Nephron (organoid): ENCODE results near the gene PRND.
"Not testable (repeated sequence)": the region's sequence is repeated elsewhere in the genome, so short reads cannot be mapped to it uniquely, and the experiment has no call there.

Experiments
- H3K27ac Mint-ChIP-seq, 3 experiments: 2 replicates each; pipeline ENCODE4 v1.8.0; 2020; ENCODE audit warnings: mixed read lengths in 3 of 3, mild to moderate bottlenecking in 2 of 3, moderate library complexity in 1 of 3
- H3K27me3 Mint-ChIP-seq: 2 replicates; pipeline ENCODE4 v1.8.0; 2021; ENCODE audit warnings: low read depth, mild to moderate bottlenecking, moderate library complexity, mixed read lengths
- H3K36me3 Mint-ChIP-seq: 2 replicates; pipeline ENCODE4 v1.8.0; 2020; ENCODE audit warnings: low read depth, mixed read lengths
- H3K4me1 Mint-ChIP-seq: 2 replicates; pipeline ENCODE4 v1.8.0; 2020; ENCODE audit warnings: mixed read lengths
- H3K4me3 Mint-ChIP-seq, 3 experiments: 2 replicates each; pipeline ENCODE4 v1.8.0; 2020; ENCODE audit warnings: mild to moderate bottlenecking in 3 of 3, mixed read lengths in 3 of 3, moderate library complexity in 2 of 3
- H3K9me3 Mint-ChIP-seq: 2 replicates; pipeline ENCODE4 v1.8.0; 2020; ENCODE audit warnings: mixed read lengths
- TF ChIP-seq, protein P1 (sequence below), 3 experiments: fragments of 200-600 bp; sonication (generic); IDR thresholded peaks; one replicate each; pipeline ENCODE4 v1.5.0; 2021; ENCODE audit warnings: antibody characterized with exemption in 3 of 3; ENCODE audit not compliant: unreplicated experiment in 3 of 3

PRND gene

DNA sequence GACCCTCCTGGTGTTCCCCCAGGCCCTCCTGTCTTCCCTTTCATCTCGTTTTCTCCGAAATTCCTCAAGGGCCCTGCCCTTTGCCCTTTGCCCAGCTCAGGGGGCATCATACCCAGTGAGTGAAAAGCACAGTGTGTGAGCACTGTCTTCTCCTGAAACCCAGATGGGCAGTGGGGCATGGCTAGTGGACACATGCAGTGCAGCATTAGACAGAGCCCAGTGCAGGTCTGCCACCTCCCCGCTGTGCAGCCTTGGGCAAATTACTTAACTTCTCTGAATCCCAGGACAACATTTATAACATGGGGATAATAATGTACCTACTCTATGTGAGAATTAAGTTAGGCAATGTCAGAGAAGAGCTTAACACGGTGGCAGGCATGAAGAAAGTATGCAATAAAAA is 1.3 kb downstream of the PRND start:
- Mint-ChIP-seq H3K9me3 (no peaks in the 10 kb centered on the region), H3K36me3 (no peaks in the 10 kb centered on the region), H3K4me3 (peak overlapping the region in 1 of 3 experiments; percentile 23), H3K27me3 (peaks cover 33% of the 10 kb centered on the region), H3K4me1 (peaks cover 14% of the 10 kb centered on the region), H3K27ac (no peak overlapping the region)
- TF ChIP-seq, protein P1, sequence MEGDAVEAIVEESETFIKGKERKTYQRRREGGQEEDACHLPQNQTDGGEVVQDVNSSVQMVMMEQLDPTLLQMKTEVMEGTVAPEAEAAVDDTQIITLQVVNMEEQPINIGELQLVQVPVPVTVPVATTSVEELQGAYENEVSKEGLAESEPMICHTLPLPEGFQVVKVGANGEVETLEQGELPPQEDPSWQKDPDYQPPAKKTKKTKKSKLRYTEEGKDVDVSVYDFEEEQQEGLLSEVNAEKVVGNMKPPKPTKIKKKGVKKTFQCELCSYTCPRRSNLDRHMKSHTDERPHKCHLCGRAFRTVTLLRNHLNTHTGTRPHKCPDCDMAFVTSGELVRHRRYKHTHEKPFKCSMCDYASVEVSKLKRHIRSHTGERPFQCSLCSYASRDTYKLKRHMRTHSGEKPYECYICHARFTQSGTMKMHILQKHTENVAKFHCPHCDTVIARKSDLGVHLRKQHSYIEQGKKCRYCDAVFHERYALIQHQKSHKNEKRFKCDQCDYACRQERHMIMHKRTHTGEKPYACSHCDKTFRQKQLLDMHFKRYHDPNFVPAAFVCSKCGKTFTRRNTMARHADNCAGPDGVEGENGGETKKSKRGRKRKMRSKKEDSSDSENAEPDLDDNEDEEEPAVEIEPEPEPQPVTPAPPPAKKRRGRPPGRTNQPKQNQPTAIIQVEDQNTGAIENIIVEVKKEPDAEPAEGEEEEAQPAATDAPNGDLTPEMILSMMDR (IDR thresholded peaks at IDR 0.05; ENCODE audit: unreplicated experiment in 3 of 3), result no peak

DNA sequence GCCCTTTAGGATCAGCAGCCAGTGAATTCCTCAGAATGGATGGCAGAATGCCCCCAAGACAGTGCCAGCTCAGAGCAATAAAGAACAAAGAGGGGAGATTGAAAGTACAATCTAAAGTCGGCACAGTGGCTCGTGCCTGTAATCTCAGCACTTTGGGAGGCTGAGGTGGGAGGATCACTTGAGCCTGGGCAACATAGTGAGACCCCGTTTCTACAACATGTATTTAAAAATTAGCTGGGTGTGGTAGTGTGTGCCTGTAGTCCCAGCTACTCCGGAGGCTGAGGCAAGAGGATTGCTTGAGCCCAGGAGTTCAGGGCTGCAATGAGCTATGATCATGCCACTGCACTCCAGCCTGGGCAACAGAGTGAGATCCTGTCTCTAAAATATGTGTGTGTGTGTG is 1.8 kb downstream of the PRND start:
- H3K27ac Mint-ChIP-seq, H3K36me3 Mint-ChIP-seq, H3K9me3 Mint-ChIP-seq: not testable (repeated sequence)
- peaks cover 33% of the 10 kb centered on the region for H3K27me3 Mint-ChIP-seq
- peaks cover 14% of the 10 kb centered on the region for H3K4me1 Mint-ChIP-seq
- peak overlapping the region in 1 of 3 experiments; percentile 23 for H3K4me3 Mint-ChIP-seq

DNA sequence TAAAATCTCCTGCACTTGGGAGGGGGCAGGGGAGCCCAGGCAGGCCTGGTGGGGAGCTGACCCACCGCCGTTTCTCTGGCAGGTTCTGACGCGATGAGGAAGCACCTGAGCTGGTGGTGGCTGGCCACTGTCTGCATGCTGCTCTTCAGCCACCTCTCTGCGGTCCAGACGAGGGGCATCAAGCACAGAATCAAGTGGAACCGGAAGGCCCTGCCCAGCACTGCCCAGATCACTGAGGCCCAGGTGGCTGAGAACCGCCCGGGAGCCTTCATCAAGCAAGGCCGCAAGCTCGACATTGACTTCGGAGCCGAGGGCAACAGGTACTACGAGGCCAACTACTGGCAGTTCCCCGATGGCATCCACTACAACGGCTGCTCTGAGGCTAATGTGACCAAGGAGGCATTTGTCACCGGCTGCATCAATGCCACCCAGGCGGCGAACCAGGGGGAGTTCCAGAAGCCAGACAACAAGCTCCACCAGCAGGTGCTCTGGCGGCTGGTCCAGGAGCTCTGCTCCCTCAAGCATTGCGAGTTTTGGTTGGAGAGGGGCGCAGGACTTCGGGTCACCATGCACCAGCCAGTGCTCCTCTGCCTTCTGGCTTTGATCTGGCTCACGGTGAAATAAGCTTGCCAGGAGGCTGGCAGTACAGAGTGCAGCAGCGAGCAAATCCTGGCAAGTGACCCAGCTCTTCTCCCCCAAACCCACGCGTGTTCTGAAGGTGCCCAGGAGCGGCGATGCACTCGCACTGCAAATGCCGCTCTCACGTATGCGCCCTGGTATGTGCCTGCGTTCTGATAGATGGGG is 3.0 kb downstream of the PRND start:
- no peaks in the 10 kb centered on the region for H3K36me3 Mint-ChIP-seq
- TF ChIP-seq, protein P1 (IDR thresholded peaks at IDR 0.05; ENCODE audit: unreplicated experiment in 3 of 3), result no peak
- no peaks in the 10 kb centered on the region for H3K9me3 Mint-ChIP-seq
- peaks cover 14% of the 10 kb centered on the region for H3K4me1 Mint-ChIP-seq
- H3K27ac Mint-ChIP-seq, result no peak overlapping the region
- peaks cover 38% of the 10 kb centered on the region for H3K27me3 Mint-ChIP-seq
- no peak overlapping the region for H3K4me3 Mint-ChIP-seq

- TF ChIP-seq, protein P1 (IDR thresholded peaks at IDR 0.05; ENCODE audit: unreplicated experiment in 3 of 3), result no peak
- H3K27ac Mint-ChIP-seq, result no peak overlapping the region
- H3K4me3 Mint-ChIP-seq, result no peak overlapping the region
- H3K9me3 Mint-ChIP-seq, result no peaks in the 10 kb centered on the region
- H3K27me3 Mint-ChIP-seq, result peaks cover 41% of the 10 kb centered on the region
- peaks cover 9% of the 10 kb centered on the region for H3K4me1 Mint-ChIP-seq
- no peaks in the 10 kb centered on the region for H3K36me3 Mint-ChIP-seq
Measured at GRCh38 chr20:4725263-4725550, 3.5 kb downstream of the PRND start.

- no peak overlapping the region for H3K4me3 Mint-ChIP-seq
- H3K27me3 Mint-ChIP-seq, result peaks cover 46% of the 10 kb centered on the region
- no peaks in the 10 kb centered on the region for H3K4me1 Mint-ChIP-seq
Measured at GRCh38 chr20:4726710-4727397, 5.1 kb downstream of the PRND start.

GRCh38 chr20:4728120-4728760 is 6.5 kb downstream of the PRND start:
- no peaks in the 10 kb centered on the region for H3K36me3 Mint-ChIP-seq
- H3K4me1 Mint-ChIP-seq, result no peaks in the 10 kb centered on the region
- peaks cover 47% of the 10 kb centered on the region for H3K27me3 Mint-ChIP-seq
- no peak overlapping the region for H3K4me3 Mint-ChIP-seq
- H3K9me3 Mint-ChIP-seq, result no peaks in the 10 kb centered on the region
- no peak overlapping the region for H3K27ac Mint-ChIP-seq
- TF ChIP-seq, protein P1 (IDR thresholded peaks at IDR 0.05; ENCODE audit: unreplicated experiment in 3 of 3), result no peak

More at GRCh38 chr20:4726710-4727397, 5.1 kb downstream of the PRND start:
- H3K27ac Mint-ChIP-seq, result no peak overlapping the region
- H3K36me3 Mint-ChIP-seq, result no peaks in the 10 kb centered on the region
- TF ChIP-seq, protein P1 (IDR thresholded peaks at IDR 0.05; ENCODE audit: unreplicated experiment in 3 of 3), result no peak
- no peaks in the 10 kb centered on the region for H3K9me3 Mint-ChIP-seq
